Endothelial cell of umbilical vein (primary cell): Measurements from ENCODE around the gene ENPEP. TPM values are rescaled to one million over a fixed set of nuclear protein-coding genes. Genes with fewer than 3 reads are reported as not detected.
"Not testable (repeated sequence)": the region's sequence is repeated elsewhere in the genome, so short reads cannot be mapped to it uniquely, and the experiment has no call there.

Source experiments
- BruUV-seq: library from RNA; stranded (reverse); fragments of 400-500 nt; replicated peaks from 2 replicates; lab custom pipeline; 2021; lab: Mats Ljungman, UMichigan
- CTCF ChIA-PET: fragments of 300-600, 350-600 bp; sonication (Branson Sonifier 250); formaldehyde crosslinking; loops from one replicate; lab custom pipeline; 2021; ENCODE audit warnings: antibody characterized with exemption, inconsistent platforms; lab: Charles Lee
- POLR2A ChIA-PET: fragments of 300-600, 350-600 bp; sonication (Branson Sonifier 250); formaldehyde crosslinking; loops from one replicate; lab custom pipeline; 2021; ENCODE audit warnings: antibody characterized with exemption, inconsistent platforms; lab: Charles Lee
- DNase-seq: peaks from one replicate; pipeline ENCODE4 v3.0.0-alpha.2; 2011; ENCODE audit warnings: low read depth, low spot score
- FAIRE-seq: peaks from 2 replicates; lab custom pipeline; 2011; peaks lifted over from hg19 to GRCh38; lab: Jason Lieb, UNC
- H2AFZ ChIP-seq: 2 replicates; pipeline ENCODE4 v1.6.0; 2012; ENCODE audit warnings: low read depth, low read length, control low read depth, inconsistent platforms
- H3K27ac ChIP-seq: 2 replicates; pipeline ENCODE4 v1.5.1; 2011; ENCODE audit warnings: low read depth, mild to moderate bottlenecking, control low read depth, low read length, moderate library complexity; ENCODE audit not compliant: insufficient read depth
- H3K27me3 ChIP-seq, 2 experiments: 2 replicates each; pipeline versions ENCODE4 v1.6.0 to v1.6.1; 2011; ENCODE audit warnings: low read length in 2 of 2, mixed read lengths in 1 of 2; ENCODE audit not compliant: control insufficient read depth in 2 of 2, insufficient read depth in 2 of 2
- H3K36me3 ChIP-seq, 2 experiments: 2 replicates in 1 of 2; 3 replicates in 1 of 2; pipeline ENCODE4 v1.5.1; 2011; ENCODE audit warnings: low read length in 2 of 2, mild to moderate bottlenecking in 1 of 2, moderate library complexity in 1 of 2; ENCODE audit not compliant: control insufficient read depth in 2 of 2, insufficient read depth in 2 of 2; ENCODE audit errors: extremely low read depth in 1 of 2
- H3K4me1 ChIP-seq: 3 replicates; pipeline ENCODE4 v1.5.1; 2011; ENCODE audit warnings: mild to moderate bottlenecking, low read length; ENCODE audit not compliant: control insufficient read depth, insufficient read depth; ENCODE audit errors: extremely low read depth
- H3K4me2 ChIP-seq: 2 replicates; pipeline ENCODE4 v1.6.1; 2011; ENCODE audit warnings: low read length, control low read depth, mixed read lengths; ENCODE audit not compliant: insufficient read depth
- H3K4me3 ChIP-seq, 3 experiments: fragments of 200-600 bp in 1 of 3; sonication (generic), shearing (Covaris generic) in 1 of 3; replicated peaks in 1 of 3; 2 replicates each; pipeline ENCODE4 v1.5.1; 2011 to 2016; ENCODE audit warnings: control low read depth in 3 of 3, low read length in 3 of 3, mild to moderate bottlenecking in 2 of 3, inconsistent platforms in 1 of 3, low read depth in 1 of 3, moderate library complexity in 1 of 3; ENCODE audit not compliant: insufficient read depth in 1 of 3
- H3K79me2 ChIP-seq: 2 replicates; pipeline ENCODE4 v1.6.0; 2012; ENCODE audit warnings: low read length, inconsistent platforms; ENCODE audit not compliant: control insufficient read depth, insufficient read depth
- H3K9ac ChIP-seq: replicated peaks from 2 replicates; pipeline ENCODE3; 2011; ENCODE audit warnings: low read length, control low read depth; ENCODE audit not compliant: insufficient read depth; ENCODE audit errors: extremely low read depth
- H3K9me1 ChIP-seq: replicated peaks from 3 replicates; pipeline ENCODE4 v1.6.0; 2011; ENCODE audit warnings: mild to moderate bottlenecking, low read length; ENCODE audit not compliant: control insufficient read depth, insufficient read depth; ENCODE audit errors: extremely low read depth
- H3K9me3 ChIP-seq: replicated peaks from 2 replicates; pipeline ENCODE4 v1.5.1; 2012; ENCODE audit warnings: low read length, inconsistent platforms; ENCODE audit not compliant: control insufficient read depth, insufficient read depth
- H4K20me1 ChIP-seq: replicated peaks from 2 replicates; pipeline ENCODE3; 2011; ENCODE audit warnings: mild to moderate bottlenecking, low read length; ENCODE audit not compliant: control insufficient read depth, insufficient read depth; ENCODE audit errors: extremely low read depth
- POLR2A ChIP-seq: IDR thresholded peaks from 2 replicates; pipeline ENCODE4 v1.6.1; 2012; ENCODE audit warnings: low read depth, mild to moderate bottlenecking, control low read depth, low read length
- POLR2AphosphoS5 ChIP-seq: IDR thresholded peaks from 2 replicates; pipeline ENCODE4 v1.6.1; 2012; ENCODE audit warnings: low read depth, mild to moderate bottlenecking, control low read depth, low read length, moderate library complexity; ENCODE audit not compliant: insufficient read depth
- dilution Hi-C: fragments of 300-500 bp; cut with MboI; formaldehyde crosslinking; loops from one replicate; pipeline ENCODE4 v1.15.0; 2019; ENCODE audit warnings: low sequenced_read_pairs; ENCODE audit not compliant: extremely low pct_ligation_motif_present
- intact Hi-C: fragments of 100-400 bp; cut with micrococcal nuclease; formaldehyde crosslinking; loops from one replicate; pipeline ENCODE4 v1.10.0; 2022
- polyA plus RNA-seq, 4 experiments: library from polyadenylated mRNA; depleted of rRNA in 3 of 4; stranded (reverse) in 3 of 4; unstranded in 1 of 4; fragments of >200 nt; gene quantifications; 2 replicates each; pipeline versions ENCODE4 v1.2.1 to v1.2.3, GENCODE V29; 2011 to 2012; ENCODE audit warnings: missing spikeins in 1 of 4
- total RNA-seq: library from RNA; stranded (reverse); gene quantifications from 2 replicates; pipeline ENCODE4 v1.2.3, GENCODE V29; 2021

ENPEP gene
- total and polyA plus RNA-seq, 2 donors (not counting 3 experiments of a cell fraction or from before 2014, with no cell fraction given) = not detected

DNA sequence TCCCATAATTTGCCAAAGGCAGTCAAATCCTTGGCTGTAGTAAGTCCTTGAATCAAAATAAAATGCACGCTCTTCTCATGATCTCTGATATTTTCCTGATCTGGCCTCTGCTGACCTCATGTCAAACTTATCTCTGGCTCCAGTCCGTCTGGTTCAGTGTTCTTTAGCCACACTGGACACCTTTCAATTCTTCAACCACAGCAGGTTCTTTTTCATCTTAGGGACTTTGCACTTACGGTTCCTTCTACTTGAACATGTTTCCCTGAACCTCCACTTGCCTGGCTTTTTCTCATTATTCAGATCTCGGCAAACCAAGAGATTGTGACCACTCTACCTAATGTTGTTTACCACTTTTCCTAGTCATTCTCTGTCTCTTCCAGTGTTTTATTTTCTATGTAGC, 10.3 kb downstream of the ENPEP start:
- Histone ChIP-seq H3K4me3 (no peak overlapping the region), H3K9me1 (no peaks in the 10 kb centered on the region), H3K4me2 (no peak overlapping the region), H3K36me3 (no peaks in the 10 kb centered on the region), H4K20me1 (no peaks in the 10 kb centered on the region), H3K79me2 (no peaks in the 10 kb centered on the region), H2AFZ (no peak overlapping the region), H3K4me1 (no peaks in the 10 kb centered on the region), H3K27me3 (no peaks in the 10 kb centered on the region), H3K9me3 (no peaks in the 10 kb centered on the region), H3K27ac (no peak overlapping the region), H3K9ac (no peak overlapping the region)
- ChIA-PET POLR2A (no interaction called here), CTCF (no interaction called here)
- intact Hi-C loops (no loop called here), dilution Hi-C loops (no loop called here)
- no peak for TF ChIP-seq POLR2AphosphoS5
- TF ChIP-seq POLR2A = no peak
- BruUV-seq = no TSS peak
- FAIRE-seq (no peak), DNase-seq (no peak)

DNA sequence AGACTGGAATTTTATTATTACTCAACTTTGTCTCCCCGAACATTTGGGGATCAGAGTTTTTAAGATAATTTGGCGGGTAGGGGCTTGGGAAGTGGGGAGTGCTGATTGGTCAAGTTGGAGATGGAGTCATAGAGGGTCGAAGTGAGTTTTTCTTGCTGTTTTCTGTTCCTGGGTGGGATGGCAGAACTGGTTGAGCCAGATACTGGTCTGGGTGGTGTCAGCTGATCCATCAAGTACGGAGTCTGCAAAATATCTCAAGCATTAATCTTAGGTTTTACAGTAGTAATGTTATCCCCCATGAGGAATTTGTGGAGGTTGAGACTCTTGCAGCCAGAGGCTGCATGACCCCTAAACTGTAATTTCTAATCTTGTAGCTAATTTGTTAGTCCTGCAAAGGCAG, 10.9 kb downstream of the ENPEP start:
- H3K9me1 ChIP-seq, intact Hi-C loops, H3K36me3 ChIP-seq, H3K27ac ChIP-seq, H3K4me3 ChIP-seq, CTCF ChIA-PET, dilution Hi-C loops, H3K4me1 ChIP-seq, H2AFZ ChIP-seq, POLR2A ChIA-PET, DNase-seq, H4K20me1 ChIP-seq, H3K27me3 ChIP-seq, H3K9ac ChIP-seq, H3K9me3 ChIP-seq, H3K79me2 ChIP-seq, FAIRE-seq, BruUV-seq, H3K4me2 ChIP-seq: not testable (repeated sequence)
